Hepatic stellate cell (primary cell): ENCODE results near the gene COG6.

ENCODE experiments used
- DNase-seq: peaks from one replicate; pipeline ENCODE4 v3.0.0; 2011; ENCODE audit warnings: low spot score

Gene COG6

GRCh38 chr13:39682310-39682709 is 26.8 kb downstream of the COG6 start:
- no peak for DNase-seq

- no peak for DNase-seq
Observed at GRCh38 chr13:39682788-39683187, 27.3 kb downstream of the COG6 start.

- no peak for DNase-seq
Observed at GRCh38 chr13:39684531-39685137, 29.2 kb downstream of the COG6 start.

GRCh38 chr13:39685652-39686051 is 30.2 kb downstream of the COG6 start:
- no peak for DNase-seq

- no peak for DNase-seq
Observed at GRCh38 chr13:39688278-39688677, 32.8 kb downstream of the COG6 start.

- peak; percentile 2 for DNase-seq
Observed at GRCh38 chr13:39688699-39689405, 33.4 kb downstream of the COG6 start.

- no peak for DNase-seq
Observed at GRCh38 chr13:39692660-39693438, 37.4 kb downstream of the COG6 start.

- DNase-seq: no peak
Observed at GRCh38 chr13:39699274-39699673, 43.8 kb downstream of the COG6 start.

- DNase-seq: no peak
Observed at GRCh38 chr13:39712626-39713025, 57.2 kb downstream of the COG6 start.

GRCh38 chr13:39729156-39729555 is 73.7 kb downstream of the COG6 start:
- DNase-seq: no peak

- no peak for DNase-seq
Observed at GRCh38 chr13:39734952-39735351, 79.5 kb downstream of the COG6 start.

GRCh38 chr13:39737047-39737446 is 81.6 kb downstream of the COG6 start:
- no peak for DNase-seq

GRCh38 chr13:39740761-39741160 is 85.3 kb downstream of the COG6 start:
- no peak for DNase-seq

- no peak for DNase-seq
Observed at GRCh38 chr13:39748961-39749360, 93.5 kb downstream of the COG6 start.

GRCh38 chr13:39749528-39749927 is 94.1 kb downstream of the COG6 start:
- DNase-seq: no peak

- DNase-seq: no peak
Observed at GRCh38 chr13:39751805-39752204, 96.3 kb downstream of the COG6 start.

- no peak for DNase-seq
Observed at GRCh38 chr13:39760521-39760920, 105.1 kb downstream of the COG6 start.

- DNase-seq: no peak
Observed at GRCh38 chr13:39765801-39766463, 110.5 kb downstream of the COG6 start.

- DNase-seq: no peak
Observed at GRCh38 chr13:39766464-39767158, 111.1 kb downstream of the COG6 start.

GRCh38 chr13:39767791-39768517 is 112.5 kb downstream of the COG6 start:
- no peak for DNase-seq

- no peak for DNase-seq
Observed at GRCh38 chr13:39768962-39769361, 113.5 kb downstream of the COG6 start.
